K562 (cell line): ENCODE data around the gene WWOX. TPM values are rescaled to one million over a fixed set of nuclear protein-coding genes. Genes with fewer than 3 reads are reported as not detected.

Source experiments
- ATAC-seq: fragments of 200-7000 bp; cut with Tn5 transposase; 3 replicates; pipeline ENCODE4 v1.9.1; 2020; ENCODE audit warnings: moderate library complexity
- BruUV-seq: library from RNA; stranded (reverse); fragments of 400-500 nt; replicated peaks from 2 replicates; lab custom pipeline; 2021; lab: Mats Ljungman, UMichigan
- CTCF ChIA-PET: fragments of 300-600 bp; formaldehyde crosslinking; extraction: SDS; loops from one replicate; lab custom pipeline; 2021; ENCODE audit warnings: low intra/inter-chr PET ratio; lab: Yijun Ruan, JAX
- POLR2A ChIA-PET: fragments of 300-600, 350-650 bp; sonication (Branson Sonifier 250); formaldehyde crosslinking; extraction: SDS; loops from one replicate; lab custom pipeline; 2021; ENCODE audit warnings: antibody characterized with exemption, inconsistent platforms; lab: Yijun Ruan, JAX
- DNase-seq, 4 experiments: peaks; one replicate each; pipeline versions ENCODE4 v3.0.0 to v3.0.0-alpha.2; 2011 to 2018; ENCODE audit warnings: low spot score in 3 of 4, mixed read lengths in 3 of 4; ENCODE audit errors: extremely low read depth in 1 of 4
- FAIRE-seq: peaks from 2 replicates; lab custom pipeline; 2011; peaks lifted over from hg19 to GRCh38; lab: Jason Lieb, UNC
- H2AFZ ChIP-seq: 2 replicates; pipeline ENCODE4 v1.6.0; 2011; ENCODE audit warnings: low read depth, low read length, control low read depth, inconsistent platforms
- H3K27ac ChIP-seq: fragments of 200-600 bp; 3 replicates; pipeline ENCODE4 v1.8.0; 2011; ENCODE audit warnings: low read depth, mild to moderate bottlenecking, control low read depth, inconsistent platforms, low read length, moderate library complexity, mixed read lengths; ENCODE audit errors: extremely low read depth
- H3K27me3 ChIP-seq, 2 experiments: fragments of 300-600 bp in 1 of 2; 2 replicates in 1 of 2; 3 replicates in 1 of 2; pipeline versions ENCODE4 v1.6.0 to v1.8.0; 2011; ENCODE audit warnings: inconsistent platforms in 2 of 2, low read length in 2 of 2, mild to moderate bottlenecking in 1 of 2, mixed read lengths in 1 of 2, moderate library complexity in 1 of 2; ENCODE audit not compliant: control insufficient read depth in 2 of 2, insufficient read depth in 2 of 2
- H3K36me3 ChIP-seq: fragments of 300-600 bp; 3 replicates; pipeline ENCODE4 v1.8.0; 2011; ENCODE audit warnings: mild to moderate bottlenecking, low read length, inconsistent platforms; ENCODE audit not compliant: control insufficient read depth, insufficient read depth
- H3K4me1 ChIP-seq, 2 experiments: fragments of 200-600 bp in 1 of 2; replicated peaks in 1 of 2; 2 replicates in 1 of 2; 3 replicates in 1 of 2; pipeline versions ENCODE4 v1.5.1 to v1.8.0; 2011; ENCODE audit warnings: inconsistent platforms in 2 of 2, low read length in 2 of 2, mild to moderate bottlenecking in 1 of 2, mixed read lengths in 1 of 2, moderate library complexity in 1 of 2; ENCODE audit not compliant: control insufficient read depth in 2 of 2, insufficient read depth in 2 of 2
- H3K4me2 ChIP-seq: 2 replicates; pipeline ENCODE4 v1.6.1; 2011; ENCODE audit warnings: low read length, control low read depth, inconsistent platforms, mixed read lengths; ENCODE audit not compliant: insufficient read depth
- H3K4me3 ChIP-seq: fragments of 200-600 bp; sonication (generic), shearing (Covaris generic); 2 replicates; pipeline ENCODE4 v1.5.1; 2016; ENCODE audit warnings: control low read depth, inconsistent platforms
- H3K79me2 ChIP-seq: fragments of 200-600 bp; 3 replicates; pipeline ENCODE4 v1.8.0; 2011; ENCODE audit warnings: low read length, inconsistent platforms; ENCODE audit not compliant: control insufficient read depth, insufficient read depth
- H3K9ac ChIP-seq, 2 experiments: 2 replicates each; pipeline versions ENCODE4 v1.6.0 to v1.6.1; 2011; ENCODE audit warnings: low read depth in 2 of 2, low read length in 2 of 2, control low read depth in 1 of 2, inconsistent platforms in 1 of 2, mild to moderate bottlenecking in 1 of 2, mixed read lengths in 1 of 2; ENCODE audit not compliant: insufficient read depth in 1 of 2
- H3K9me1 ChIP-seq: one replicate; pipeline ENCODE4 v1.6.0; 2011; ENCODE audit warnings: inconsistent platforms, mild to moderate bottlenecking, low read length, moderate library complexity; ENCODE audit not compliant: control insufficient read depth, insufficient read depth
- H3K9me3 ChIP-seq: replicated peaks from 2 replicates; pipeline ENCODE4 v1.5.1; 2011; ENCODE audit warnings: low read depth, low read length, inconsistent platforms; ENCODE audit not compliant: control insufficient read depth, insufficient read depth
- H4K20me1 ChIP-seq: replicated peaks from 2 replicates; pipeline ENCODE4 v1.6.1; 2011; ENCODE audit warnings: low read length, inconsistent platforms, mixed read lengths; ENCODE audit not compliant: control insufficient read depth, insufficient read depth
- CREB1 ChIP-seq, 2 experiments: sonication (generic) in 1 of 2; formaldehyde crosslinking in 1 of 2; IDR thresholded peaks; 2 replicates each; pipeline versions ENCODE4 v1.6.1 to v1.8.0; 2012 to 2022; ENCODE audit warnings: inconsistent platforms in 1 of 2, mild to moderate bottlenecking in 1 of 2, missing genetic modification reagents in 1 of 2, moderate library complexity in 1 of 2
- FOS ChIP-seq: IDR thresholded peaks from 3 replicates; pipeline ENCODE4 v1.6.1; 2011; ENCODE audit not compliant: insufficient read length; ENCODE audit errors: extremely low read depth
- GTF3C2 ChIP-seq: IDR thresholded peaks from 3 replicates; pipeline ENCODE4 v1.6.1; 2011; ENCODE audit warnings: borderline replicate concordance, mild to moderate bottlenecking, moderate library complexity; ENCODE audit not compliant: insufficient read length; ENCODE audit errors: extremely low read depth
- L3MBTL2 ChIP-seq: fragments of 450-650 bp; IDR thresholded peaks from 2 replicates; pipeline ENCODE4 v1.6.1; 2016; ENCODE audit warnings: mild to moderate bottlenecking, moderate library complexity
- MXD1 ChIP-seq: fragments of 250-450 bp; sonication (Bioruptor Pico); IDR thresholded peaks from 2 replicates; pipeline ENCODE4 v1.8.0; 2021; ENCODE audit warnings: borderline replicate concordance, mild to moderate bottlenecking, moderate library complexity; ENCODE audit not compliant: poor library complexity, severe bottlenecking
- REST ChIP-seq, 2 experiments: fragments of 450-650 bp; formaldehyde crosslinking in 1 of 2; IDR thresholded peaks; 2 replicates each; pipeline versions ENCODE4 v1.4.0 to v1.6.1; 2014 to 2020; ENCODE audit warnings: mild to moderate bottlenecking in 2 of 2, borderline replicate concordance in 1 of 2, low read depth in 1 of 2
- SIRT6 ChIP-seq: IDR thresholded peaks from one replicate; pipeline ENCODE4 v1.6.1; 2012; ENCODE audit warnings: low read depth, mild to moderate bottlenecking, control low read depth, inconsistent platforms, low read length, moderate library complexity
- STAT5A ChIP-seq: IDR thresholded peaks from 2 replicates; pipeline ENCODE4 v1.6.1; 2012; ENCODE audit warnings: low read length, inconsistent platforms, borderline replicate concordance
- ZNF444 ChIP-seq: fragments of 250-450 bp; sonication (Bioruptor Pico); IDR thresholded peaks from 2 replicates; pipeline ENCODE4 v1.4.0; 2020; ENCODE audit warnings: mild to moderate bottlenecking, moderate library complexity
- WGBS: fragments of 100-300 bp; shearing (Covaris generic); methylation state at CpG from one replicate; pipeline ENCODE4 v1.1.6; 2016; ENCODE audit warnings: low coverage, mixed read lengths; ENCODE audit not compliant: insufficient coverage; ENCODE audit errors: missing lambda C conversion rate; 5-methylcytosine and 5-hydroxymethylcytosine counted together
- in situ Hi-C: fragments of 300-500 bp; cut with MboI; formaldehyde crosslinking; loops from 4 replicates; pipeline ENCODE4 v1.15.0; 2018; ENCODE audit warnings: inconsistent platforms, mixed read lengths
- intact Hi-C: fragments of 100-400 bp; cut with micrococcal nuclease; formaldehyde crosslinking; loops from 2 replicates; pipeline ENCODE4 v1.14.2; 2022
- polyA plus RNA-seq, 8 experiments: library from polyadenylated mRNA; depleted of rRNA in 4 of 8; stranded (reverse) in 5 of 8; unstranded in 3 of 8; fragments of >200 nt; fragmentation: Nextera tagmentation in 2 of 8; fragmentation: Illumina TruSeq in 1 of 8; extraction: Ambion mirVana in 2 of 8; extraction: Trizol in 1 of 8; gene quantifications; 2 replicates each; pipeline versions ENCODE4 v1.2.1 to v1.2.3, GENCODE V29; 2011 to 2014; ENCODE audit warnings: inconsistent platforms in 1 of 8, missing spikeins in 1 of 8
- total RNA-seq, 7 experiments: library from RNA; depleted of rRNA in 6 of 7; stranded (reverse); fragments of >200 nt in 6 of 7; fragmentation: Illumina TruSeq in 2 of 7; extraction: Trizol in 2 of 7; gene quantifications; 2 replicates each; pipeline versions ENCODE4 v1.2.1 to v1.2.3, GENCODE V29; 2011 to 2021; ENCODE audit warnings: low replicate concordance in 1 of 7

Gene WWOX
- total and polyA plus RNA-seq, 9 of the 15 experiments (the other 6 are each of a cell fraction or from before 2014, with no cell fraction given): 1.6 to 22.7 (median 8.1) TPM

- 3% methylated on average over 3 of the region's 3 CpGs for WGBS
- Histone ChIP-seq H3K4me2 (no peak overlapping the region), H3K9me1 (no peaks in the 10 kb centered on the region), H2AFZ (no peak overlapping the region), H3K4me1 (no peaks in the 10 kb centered on the region; a peak in 1 of 5 replicates), H3K9ac (no peak overlapping the region), H3K4me3 (no peak overlapping the region), H3K79me2 (no peaks in the 10 kb centered on the region), H3K36me3 (no peaks in the 10 kb centered on the region), H3K27ac (no peak overlapping the region), H3K27me3 (peaks cover 9 to 12% of the 10 kb centered on the region in 2 experiments; a peak in 4 of 5 replicates), H3K9me3 (no peaks in the 10 kb centered on the region), H4K20me1 (no peaks in the 10 kb centered on the region)
- no TSS peak for BruUV-seq
- in situ Hi-C loops (no loop called here), intact Hi-C loops (no loop called here)
- ChIA-PET POLR2A (no interaction called here), CTCF (no interaction called here)
- FAIRE-seq (no peak), ATAC-seq (no peak), DNase-seq (no peak)
- TF ChIP-seq CREB1 (IDR thresholded peaks at IDR 0.05): no peak
- TF ChIP-seq CREB1 (CRISPR knock-in tag; IDR thresholded peaks at IDR 0.05): no peak
- no peak for TF ChIP-seq MXD1 (CRISPR knock-in tag)
- no peak for TF ChIP-seq SIRT6
- TF ChIP-seq ZNF444 (CRISPR knock-in tag): no peak
- no peak for TF ChIP-seq GTF3C2
- TF ChIP-seq STAT5A: no peak
- TF ChIP-seq FOS: no peak
- no peak for TF ChIP-seq L3MBTL2
- TF ChIP-seq REST (IDR thresholded peaks at IDR 0.05; ENCODE audit: borderline replicate concordance): no peak
- no peak for TF ChIP-seq REST (CRISPR knock-in tag; IDR thresholded peaks at IDR 0.05; ENCODE audit: low read depth)
Measured at GRCh38 chr16:78175287-78175686, 75.8 kb downstream of the WWOX start.
